Measurements from ENCODE around the gene FGFR4.

DNA sequence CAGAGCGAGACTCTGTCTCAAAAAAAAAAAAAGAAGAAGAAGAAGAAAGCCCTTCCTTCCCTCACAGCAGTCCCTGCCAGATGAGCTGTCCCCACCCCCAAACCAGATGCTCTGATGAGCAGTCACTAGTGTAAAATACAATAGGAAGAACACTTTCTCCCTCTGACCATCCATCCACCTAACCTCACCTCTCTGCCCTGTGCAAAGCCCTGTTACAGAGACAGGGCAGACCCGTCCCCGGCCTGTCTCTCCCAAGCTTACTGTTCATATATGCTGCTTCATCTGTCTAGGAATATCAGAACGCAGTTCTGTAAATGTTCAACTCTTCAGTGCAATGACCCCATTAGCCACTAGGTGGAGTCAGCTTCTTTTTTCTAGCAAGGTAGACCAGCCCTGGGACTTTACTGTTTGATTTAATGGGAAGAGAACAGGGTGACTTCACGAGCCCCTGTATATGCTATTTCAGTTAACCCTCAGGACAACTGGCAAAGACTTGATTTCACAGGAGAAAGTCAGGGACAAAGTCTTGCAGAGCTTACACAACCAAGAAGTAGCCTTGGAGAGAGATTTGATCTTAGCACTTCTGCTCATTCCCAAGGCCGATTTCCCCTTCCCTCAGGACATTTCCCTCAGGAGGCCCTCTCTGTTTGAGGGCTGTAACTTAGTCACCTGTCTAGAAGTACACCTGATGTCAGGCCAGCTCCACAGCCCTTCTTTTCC lies 14.9 kb upstream of the FGFR4 start:
- TF ChIP-seq POLR2AphosphoS5 (IDR thresholded peaks at IDR 0.05), result no peak
- TF ChIP-seq, protein P1, sequence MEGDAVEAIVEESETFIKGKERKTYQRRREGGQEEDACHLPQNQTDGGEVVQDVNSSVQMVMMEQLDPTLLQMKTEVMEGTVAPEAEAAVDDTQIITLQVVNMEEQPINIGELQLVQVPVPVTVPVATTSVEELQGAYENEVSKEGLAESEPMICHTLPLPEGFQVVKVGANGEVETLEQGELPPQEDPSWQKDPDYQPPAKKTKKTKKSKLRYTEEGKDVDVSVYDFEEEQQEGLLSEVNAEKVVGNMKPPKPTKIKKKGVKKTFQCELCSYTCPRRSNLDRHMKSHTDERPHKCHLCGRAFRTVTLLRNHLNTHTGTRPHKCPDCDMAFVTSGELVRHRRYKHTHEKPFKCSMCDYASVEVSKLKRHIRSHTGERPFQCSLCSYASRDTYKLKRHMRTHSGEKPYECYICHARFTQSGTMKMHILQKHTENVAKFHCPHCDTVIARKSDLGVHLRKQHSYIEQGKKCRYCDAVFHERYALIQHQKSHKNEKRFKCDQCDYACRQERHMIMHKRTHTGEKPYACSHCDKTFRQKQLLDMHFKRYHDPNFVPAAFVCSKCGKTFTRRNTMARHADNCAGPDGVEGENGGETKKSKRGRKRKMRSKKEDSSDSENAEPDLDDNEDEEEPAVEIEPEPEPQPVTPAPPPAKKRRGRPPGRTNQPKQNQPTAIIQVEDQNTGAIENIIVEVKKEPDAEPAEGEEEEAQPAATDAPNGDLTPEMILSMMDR (IDR thresholded peaks at IDR 0.05), result peak; percentile 73 to 87 (median 80)
- TF ChIP-seq POLR2A (IDR thresholded peaks at IDR 0.05), result no peak
